HG03520 (cell line): ENCODE data around the gene GLIS1.

Experiments used
- ATAC-seq: cut with Tn5 transposase; IDR thresholded peaks from one replicate; pipeline ENCODE4 v1.9.1; 2021; ENCODE audit warnings: mild to moderate bottlenecking, moderate library complexity; ENCODE audit not compliant: unreplicated experiment

GLIS1 gene

GRCh38 chr1:53458634-53459033, 280.3 kb downstream of the GLIS1 start:
- no peak for ATAC-seq
